Breast epithelium (tissue), 3 donors: ENCODE data around the gene HRC.

Experiments
- CTCF ChIP-seq, 3 donors: fragments of 450-650 bp; IDR thresholded peaks; one replicate each; pipeline ENCODE4 v1.5.1; 2016 to 2017; ENCODE audit warnings: antibody characterized with exemption in 3 of 3, mild to moderate bottlenecking in 3 of 3, moderate library complexity in 3 of 3
- POLR2A ChIP-seq: fragments of 450-650 bp; IDR thresholded peaks from one replicate; pipeline ENCODE4 v1.6.1; 2016; ENCODE audit warnings: antibody characterized with exemption, mild to moderate bottlenecking, moderate library complexity

DNA sequence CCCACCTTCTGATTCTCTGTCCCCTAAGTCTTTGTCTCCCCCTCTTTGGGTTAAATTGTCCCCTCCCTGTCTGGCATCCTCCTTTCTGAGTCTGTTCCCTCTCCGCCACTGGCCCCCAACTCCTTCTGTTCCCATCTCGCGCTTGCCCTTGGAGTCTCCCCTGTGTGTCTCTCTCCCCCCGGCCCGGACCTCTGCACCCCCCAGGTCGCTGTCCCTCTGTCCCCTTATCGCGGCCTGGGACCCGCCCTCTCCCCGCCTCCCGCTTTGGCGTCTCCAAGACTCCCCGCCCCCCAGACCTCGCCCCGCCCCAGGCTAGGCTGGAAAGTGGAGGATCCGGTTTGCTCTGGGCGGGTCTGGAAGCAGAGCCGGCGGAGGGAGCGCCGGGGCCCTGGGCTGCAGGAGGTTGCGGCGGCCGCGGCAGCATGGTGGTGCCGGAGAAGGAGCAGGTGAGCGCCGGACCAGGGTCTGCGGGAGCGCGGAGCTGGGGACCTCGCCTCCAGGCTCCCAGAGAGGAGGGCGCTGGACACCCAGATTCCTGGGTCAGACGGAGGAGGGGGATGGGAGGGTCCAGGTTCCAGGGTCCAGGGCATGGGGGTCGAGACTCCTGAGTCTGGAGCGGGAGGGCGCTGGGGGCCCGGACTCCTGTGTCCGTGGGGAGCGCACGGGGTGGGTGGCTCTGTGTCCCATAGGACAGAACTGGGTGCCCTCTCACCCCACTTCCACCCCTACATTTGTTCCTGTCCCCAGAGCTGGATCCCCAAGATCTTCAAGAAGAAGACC lies 2.4 kb upstream of the HRC start, which contains the start of gene TRPM4:
- TF ChIP-seq CTCF (IDR thresholded peaks at IDR 0.05) (no peak), POLR2A (peak; percentile 52)
